Kidney epithelial cell (primary cell): ENCODE measurements around the gene APCDD1. TPM values are rescaled to one million over a fixed set of nuclear protein-coding genes. Genes with fewer than 3 reads are reported as not detected.

ENCODE experiments used
- DNase-seq: peaks from one replicate; pipeline ENCODE4 v3.0.0-alpha.2; 2010; ENCODE audit warnings: low read depth
- H3K27me3 ChIP-seq: 2 replicates; pipeline ENCODE4 v1.6.0; 2011; ENCODE audit warnings: low read length; ENCODE audit not compliant: control insufficient read depth, insufficient read depth
- H3K36me3 ChIP-seq: 2 replicates; pipeline ENCODE4 v1.5.1; 2011; ENCODE audit warnings: low read length; ENCODE audit not compliant: control insufficient read depth, insufficient read depth
- H3K4me3 ChIP-seq: 2 replicates; pipeline ENCODE4 v1.5.1; 2011; ENCODE audit warnings: low read depth, mild to moderate bottlenecking, control low read depth, low read length
- CTCF ChIP-seq: IDR thresholded peaks from 2 replicates; pipeline ENCODE4 v1.5.1; 2011; ENCODE audit warnings: mild to moderate bottlenecking, moderate library complexity, low read length, control low read depth, inconsistent platforms; ENCODE audit not compliant: insufficient read depth, poor library complexity, severe bottlenecking
- total RNA-seq: library from RNA; depleted of rRNA; stranded (reverse); fragments of >200 nt; gene quantifications from 2 replicates; pipeline ENCODE4 v1.2.3, GENCODE V29; 2015

The APCDD1 gene
- total RNA-seq, 1 donor from 2014 or later = 0.71 TPM

- no peak for DNase-seq
- TF ChIP-seq CTCF = no peak
- H3K4me3 ChIP-seq = no peak overlapping the region
These were observed 18.3 kb upstream of the APCDD1 start for GRCh38 chr18:10436160-10436559.

GRCh38 chr18:10437837-10438236 is 16.6 kb upstream of the APCDD1 start:
- DNase-seq = no peak
- no peaks in the 10 kb centered on the region for H3K36me3 ChIP-seq
- H3K27me3 ChIP-seq = no peaks in the 10 kb centered on the region
- no peak overlapping the region for H3K4me3 ChIP-seq
- no peak for TF ChIP-seq CTCF

More at GRCh38 chr18:10436160-10436559, 18.3 kb upstream of the APCDD1 start:
- H3K36me3 ChIP-seq = no peaks in the 10 kb centered on the region
- no peaks in the 10 kb centered on the region for H3K27me3 ChIP-seq

GRCh38 chr18:10439898-10440297 is 14.5 kb upstream of the APCDD1 start:
- no peak for TF ChIP-seq CTCF
- Histone ChIP-seq H3K4me3 (no peak overlapping the region), H3K27me3 (no peaks in the 10 kb centered on the region), H3K36me3 (no peaks in the 10 kb centered on the region)
- DNase-seq = no peak

GRCh38 chr18:10440884-10441283 is 13.6 kb upstream of the APCDD1 start:
- no peak overlapping the region for H3K4me3 ChIP-seq
- H3K36me3 ChIP-seq = no peaks in the 10 kb centered on the region
- DNase-seq = no peak
- TF ChIP-seq CTCF = no peak
- H3K27me3 ChIP-seq = no peaks in the 10 kb centered on the region

GRCh38 chr18:10441472-10441871 is 13.0 kb upstream of the APCDD1 start:
- TF ChIP-seq CTCF = no peak
- no peaks in the 10 kb centered on the region for H3K36me3 ChIP-seq
- H3K27me3 ChIP-seq = no peaks in the 10 kb centered on the region
- DNase-seq = no peak
- H3K4me3 ChIP-seq = no peak overlapping the region

- no peak for TF ChIP-seq CTCF
- H3K36me3 ChIP-seq = no peaks in the 10 kb centered on the region
- DNase-seq = no peak
- H3K4me3 ChIP-seq = no peak overlapping the region
- H3K27me3 ChIP-seq = no peaks in the 10 kb centered on the region
These were observed 11.9 kb upstream of the APCDD1 start for GRCh38 chr18:10442551-10442971.
